HepG2 (cell line): ENCODE results near the gene C1orf141. TPM values are rescaled to one million over a fixed set of nuclear protein-coding genes. Genes with fewer than 3 reads are reported as not detected.

Experiments used
- ARID2 ChIP-seq: sonication (generic); formaldehyde crosslinking; IDR thresholded peaks from 2 replicates; pipeline ENCODE4 v1.8.1; 2022; ENCODE audit warnings: mild to moderate bottlenecking, missing genetic modification reagents, borderline replicate concordance
- NCOA1 ChIP-seq: sonication (generic); formaldehyde crosslinking; IDR thresholded peaks from 2 replicates; pipeline ENCODE4 v1.9.0; 2021; ENCODE audit warnings: missing genetic modification reagents
- PLRG1 ChIP-seq: fragments of 450-650 bp; conservative IDR thresholded peaks from 2 replicates; pipeline ENCODE4 v1.6.1; 2016
- SRSF9 ChIP-seq: fragments of 200-400 bp; formaldehyde crosslinking; IDR thresholded peaks from 2 replicates; pipeline ENCODE4 v1.6.1; 2018; ENCODE audit warnings: borderline replicate concordance, mild to moderate bottlenecking, low read depth, low read length; ENCODE audit not compliant: insufficient read depth, poor library complexity, severe bottlenecking
- XRCC5 ChIP-seq: fragments of 200-400 bp; formaldehyde crosslinking; optimal IDR thresholded peaks from 2 replicates; pipeline ENCODE3; 2017; ENCODE audit warnings: mild to moderate bottlenecking, low read length
- ZFAT ChIP-seq: sonication (generic); formaldehyde crosslinking; conservative IDR thresholded peaks from 2 replicates; pipeline ENCODE4 v1.8.1; 2023; ENCODE audit warnings: missing genetic modification reagents, inconsistent platforms
- ZNF235 ChIP-seq: sonication (generic); formaldehyde crosslinking; IDR thresholded peaks from 2 replicates; pipeline ENCODE4 v1.8.1; 2023; ENCODE audit warnings: mild to moderate bottlenecking, missing genetic modification reagents, borderline replicate concordance
- ZNF260 ChIP-seq: sonication (generic); formaldehyde crosslinking; IDR thresholded peaks from 2 replicates; pipeline ENCODE4 v1.4.0; 2020; ENCODE audit warnings: missing genetic modification reagents, low read depth, mild to moderate bottlenecking, borderline replicate concordance
- ZNF703 ChIP-seq: sonication (generic); formaldehyde crosslinking; IDR thresholded peaks from 2 replicates; pipeline ENCODE4 v1.5.1; 2020; ENCODE audit warnings: missing genetic modification reagents, mild to moderate bottlenecking, moderate library complexity, borderline replicate concordance
- ZNF709 ChIP-seq: sonication (generic); formaldehyde crosslinking; IDR thresholded peaks from 2 replicates; pipeline ENCODE4 v1.5.0; 2020; ENCODE audit warnings: mild to moderate bottlenecking, missing genetic modification reagents
- ZSCAN22 ChIP-seq: sonication (generic); formaldehyde crosslinking; IDR thresholded peaks from 2 replicates; pipeline ENCODE4 v1.4.0; 2020; ENCODE audit warnings: mild to moderate bottlenecking, missing genetic modification reagents
- ZSCAN30 ChIP-seq: sonication (generic); formaldehyde crosslinking; IDR thresholded peaks from 2 replicates; pipeline ENCODE4 v1.5.0; 2020; ENCODE audit warnings: mild to moderate bottlenecking, missing genetic modification reagents
- polyA plus RNA-seq, 8 experiments: library from polyadenylated mRNA; depleted of rRNA in 3 of 8; stranded (reverse) in 7 of 8; unstranded in 1 of 8; fragments of >200 nt; fragmentation: Illumina TruSeq in 4 of 8; extraction: Trizol in 4 of 8; gene quantifications; 2 replicates each; pipeline versions ENCODE4 v1.2.1 to v1.2.3, GENCODE V29; 2011 to 2016; ENCODE audit warnings: low read depth in 4 of 8, missing spikeins in 1 of 8, mixed read lengths in 1 of 8; ENCODE audit not compliant: insufficient read depth in 1 of 8
- total RNA-seq, 5 experiments: library from RNA; depleted of rRNA; stranded (reverse); fragments of >200 nt; fragmentation: Illumina TruSeq; extraction: Trizol; gene quantifications; 2 replicates each; pipeline ENCODE4 v1.2.3, GENCODE V29; 2016; ENCODE audit warnings: low read depth in 1 of 5
- TF ChIP-seq, protein P1 (sequence below): sonication (generic); formaldehyde crosslinking; IDR thresholded peaks from 2 replicates; pipeline ENCODE4 v1.4.0; 2020; ENCODE audit warnings: missing genetic modification reagents; ENCODE audit errors: not compliant biosample characterization
- TF ChIP-seq, protein P2 (sequence below): sonication (generic); formaldehyde crosslinking; conservative IDR thresholded peaks from 2 replicates; pipeline ENCODE4 v1.4.0; 2020; ENCODE audit warnings: missing genetic modification reagents
- TF ChIP-seq, protein P3 (sequence below): IDR thresholded peaks from 2 replicates; pipeline ENCODE4 v1.4.0; 2020; ENCODE audit warnings: mild to moderate bottlenecking, missing genetic modification reagents
- TF ChIP-seq, protein P4 (sequence below): fragments of 450-650 bp; IDR thresholded peaks from 2 replicates; pipeline ENCODE4 v1.6.1; 2017; ENCODE audit warnings: mild to moderate bottlenecking

C1orf141 gene
- total and polyA plus RNA-seq, 2 of the 13 experiments (the other 11 are each of a cell fraction or from before 2014, with no cell fraction given): not detected

DNA sequence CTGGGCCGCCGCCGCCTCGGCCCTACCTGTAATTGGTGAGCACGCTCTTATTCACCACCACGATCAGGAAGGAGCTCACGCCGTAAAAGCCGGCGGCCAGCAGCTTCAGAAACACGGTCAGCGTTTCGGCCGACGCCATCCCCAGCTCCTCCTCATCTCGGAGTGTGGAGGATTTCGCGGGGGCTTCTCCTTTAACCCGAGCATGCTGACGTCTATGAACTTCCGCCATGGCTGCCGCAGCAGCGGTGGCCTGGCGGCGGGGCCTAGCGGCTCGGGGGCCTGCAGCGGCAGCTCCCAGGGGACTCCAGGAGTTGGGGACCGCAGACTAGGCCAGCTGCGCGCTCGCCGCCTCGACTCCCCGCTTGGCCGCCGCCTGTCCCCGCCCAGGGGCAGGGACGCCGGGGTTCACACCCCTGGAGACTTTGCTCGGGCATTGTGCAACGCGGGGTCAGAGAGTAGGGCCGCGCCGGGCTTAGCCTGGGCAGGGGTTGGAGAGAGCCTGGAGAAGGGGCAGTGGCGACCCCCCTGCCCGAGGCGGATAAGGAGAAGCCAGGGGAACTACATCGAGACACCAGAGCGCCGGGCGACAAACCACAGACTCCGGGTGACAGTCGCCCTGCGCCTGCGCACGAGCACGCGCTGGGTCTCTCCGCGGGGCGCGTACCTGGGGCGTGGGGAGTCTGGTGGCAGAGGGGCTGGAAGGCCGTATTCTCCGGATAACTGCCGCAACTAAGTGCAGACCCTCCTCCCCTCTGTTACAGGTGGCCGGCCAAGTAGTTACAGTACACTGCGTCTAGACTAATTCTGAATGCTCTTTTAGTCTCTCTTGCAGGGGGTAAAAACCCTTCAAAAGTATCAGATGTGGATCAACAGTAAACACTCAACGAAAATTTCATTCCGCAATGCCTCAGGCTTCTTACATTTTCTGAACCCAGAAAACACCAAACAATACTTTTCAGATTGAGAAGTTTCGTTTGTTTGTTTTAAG is 80.7 kb downstream of the C1orf141 start, which contains the start of gene SLC35D1 (continued):
- TF ChIP-seq, protein P1, sequence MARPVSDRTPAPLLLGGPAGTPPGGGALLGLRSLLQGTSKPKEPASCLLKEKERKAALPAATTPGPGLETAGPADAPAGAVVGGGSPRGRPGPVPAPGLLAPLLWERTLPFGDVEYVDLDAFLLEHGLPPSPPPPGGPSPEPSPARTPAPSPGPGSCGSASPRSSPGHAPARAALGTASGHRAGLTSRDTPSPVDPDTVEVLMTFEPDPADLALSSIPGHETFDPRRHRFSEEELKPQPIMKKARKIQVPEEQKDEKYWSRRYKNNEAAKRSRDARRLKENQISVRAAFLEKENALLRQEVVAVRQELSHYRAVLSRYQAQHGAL (CRISPR knock-in tag): no peak
- TF ChIP-seq, protein P2, sequence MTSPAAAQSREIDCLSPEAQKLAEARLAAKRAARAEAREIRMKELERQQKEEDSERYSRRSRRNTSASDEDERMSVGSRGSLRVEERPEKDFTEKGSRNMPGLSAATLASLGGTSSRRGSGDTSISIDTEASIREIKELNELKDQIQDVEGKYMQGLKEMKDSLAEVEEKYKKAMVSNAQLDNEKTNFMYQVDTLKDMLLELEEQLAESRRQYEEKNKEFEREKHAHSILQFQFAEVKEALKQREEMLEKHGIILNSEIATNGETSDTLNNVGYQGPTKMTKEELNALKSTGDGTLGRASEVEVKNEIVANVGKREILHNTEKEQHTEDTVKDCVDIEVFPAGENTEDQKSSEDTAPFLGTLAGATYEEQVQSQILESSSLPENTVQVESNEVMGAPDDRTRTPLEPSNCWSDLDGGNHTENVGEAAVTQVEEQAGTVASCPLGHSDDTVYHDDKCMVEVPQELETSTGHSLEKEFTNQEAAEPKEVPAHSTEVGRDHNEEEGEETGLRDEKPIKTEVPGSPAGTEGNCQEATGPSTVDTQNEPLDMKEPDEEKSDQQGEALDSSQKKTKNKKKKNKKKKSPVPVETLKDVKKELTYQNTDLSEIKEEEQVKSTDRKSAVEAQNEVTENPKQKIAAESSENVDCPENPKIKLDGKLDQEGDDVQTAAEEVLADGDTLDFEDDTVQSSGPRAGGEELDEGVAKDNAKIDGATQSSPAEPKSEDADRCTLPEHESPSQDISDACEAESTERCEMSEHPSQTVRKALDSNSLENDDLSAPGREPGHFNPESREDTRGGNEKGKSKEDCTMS (CRISPR knock-in tag): no peak
- TF ChIP-seq ZSCAN22 (CRISPR knock-in tag) (0 out of 2 replicates have a peak, but pooled peaks have one; percentile 74), ZNF235 (CRISPR knock-in tag) (peak; percentile 66; the same call in 1 of the 2 replicates), ZSCAN30 (CRISPR knock-in tag) (no peak), PLRG1 (no peak), ZFAT (CRISPR knock-in tag) (no peak), ARID2 (CRISPR knock-in tag) (no peak), ZNF703 (CRISPR knock-in tag) (no peak), NCOA1 (CRISPR knock-in tag) (no peak; the same call in 1 of the 2 replicates), ZNF709 (CRISPR knock-in tag) (peak; percentile 54; the same call in 1 of the 2 replicates), SRSF9 (no peak), XRCC5 (peak; percentile 7), ZNF260 (CRISPR knock-in tag) (no peak)
- TF ChIP-seq, protein P3, sequence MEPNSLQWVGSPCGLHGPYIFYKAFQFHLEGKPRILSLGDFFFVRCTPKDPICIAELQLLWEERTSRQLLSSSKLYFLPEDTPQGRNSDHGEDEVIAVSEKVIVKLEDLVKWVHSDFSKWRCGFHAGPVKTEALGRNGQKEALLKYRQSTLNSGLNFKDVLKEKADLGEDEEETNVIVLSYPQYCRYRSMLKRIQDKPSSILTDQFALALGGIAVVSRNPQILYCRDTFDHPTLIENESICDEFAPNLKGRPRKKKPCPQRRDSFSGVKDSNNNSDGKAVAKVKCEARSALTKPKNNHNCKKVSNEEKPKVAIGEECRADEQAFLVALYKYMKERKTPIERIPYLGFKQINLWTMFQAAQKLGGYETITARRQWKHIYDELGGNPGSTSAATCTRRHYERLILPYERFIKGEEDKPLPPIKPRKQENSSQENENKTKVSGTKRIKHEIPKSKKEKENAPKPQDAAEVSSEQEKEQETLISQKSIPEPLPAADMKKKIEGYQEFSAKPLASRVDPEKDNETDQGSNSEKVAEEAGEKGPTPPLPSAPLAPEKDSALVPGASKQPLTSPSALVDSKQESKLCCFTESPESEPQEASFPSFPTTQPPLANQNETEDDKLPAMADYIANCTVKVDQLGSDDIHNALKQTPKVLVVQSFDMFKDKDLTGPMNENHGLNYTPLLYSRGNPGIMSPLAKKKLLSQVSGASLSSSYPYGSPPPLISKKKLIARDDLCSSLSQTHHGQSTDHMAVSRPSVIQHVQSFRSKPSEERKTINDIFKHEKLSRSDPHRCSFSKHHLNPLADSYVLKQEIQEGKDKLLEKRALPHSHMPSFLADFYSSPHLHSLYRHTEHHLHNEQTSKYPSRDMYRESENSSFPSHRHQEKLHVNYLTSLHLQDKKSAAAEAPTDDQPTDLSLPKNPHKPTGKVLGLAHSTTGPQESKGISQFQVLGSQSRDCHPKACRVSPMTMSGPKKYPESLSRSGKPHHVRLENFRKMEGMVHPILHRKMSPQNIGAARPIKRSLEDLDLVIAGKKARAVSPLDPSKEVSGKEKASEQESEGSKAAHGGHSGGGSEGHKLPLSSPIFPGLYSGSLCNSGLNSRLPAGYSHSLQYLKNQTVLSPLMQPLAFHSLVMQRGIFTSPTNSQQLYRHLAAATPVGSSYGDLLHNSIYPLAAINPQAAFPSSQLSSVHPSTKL (CRISPR knock-in tag): peak; percentile 86
- TF ChIP-seq, protein P4, sequence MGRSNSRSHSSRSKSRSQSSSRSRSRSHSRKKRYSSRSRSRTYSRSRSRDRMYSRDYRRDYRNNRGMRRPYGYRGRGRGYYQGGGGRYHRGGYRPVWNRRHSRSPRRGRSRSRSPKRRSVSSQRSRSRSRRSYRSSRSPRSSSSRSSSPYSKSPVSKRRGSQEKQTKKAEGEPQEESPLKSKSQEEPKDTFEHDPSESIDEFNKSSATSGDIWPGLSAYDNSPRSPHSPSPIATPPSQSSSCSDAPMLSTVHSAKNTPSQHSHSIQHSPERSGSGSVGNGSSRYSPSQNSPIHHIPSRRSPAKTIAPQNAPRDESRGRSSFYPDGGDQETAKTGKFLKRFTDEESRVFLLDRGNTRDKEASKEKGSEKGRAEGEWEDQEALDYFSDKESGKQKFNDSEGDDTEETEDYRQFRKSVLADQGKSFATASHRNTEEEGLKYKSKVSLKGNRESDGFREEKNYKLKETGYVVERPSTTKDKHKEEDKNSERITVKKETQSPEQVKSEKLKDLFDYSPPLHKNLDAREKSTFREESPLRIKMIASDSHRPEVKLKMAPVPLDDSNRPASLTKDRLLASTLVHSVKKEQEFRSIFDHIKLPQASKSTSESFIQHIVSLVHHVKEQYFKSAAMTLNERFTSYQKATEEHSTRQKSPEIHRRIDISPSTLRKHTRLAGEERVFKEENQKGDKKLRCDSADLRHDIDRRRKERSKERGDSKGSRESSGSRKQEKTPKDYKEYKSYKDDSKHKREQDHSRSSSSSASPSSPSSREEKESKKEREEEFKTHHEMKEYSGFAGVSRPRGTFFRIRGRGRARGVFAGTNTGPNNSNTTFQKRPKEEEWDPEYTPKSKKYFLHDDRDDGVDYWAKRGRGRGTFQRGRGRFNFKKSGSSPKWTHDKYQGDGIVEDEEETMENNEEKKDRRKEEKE: no peak
